A549 (cell line): Measurements from ENCODE around the gene MCM3. TPM values are rescaled to one million over a fixed set of nuclear protein-coding genes. Genes with fewer than 3 reads are reported as not detected.

Source experiments
- ATAC-seq, 2 experiments: fragments of 200-7000 bp in 1 of 2; fragments of >200 bp in 1 of 2; cut with Nextera tagmentation in 1 of 2; cut with Tn5 transposase in 1 of 2; 3 replicates each; pipeline versions ENCODE4 v1.8.0 to v1.9.1; 2018 to 2020; ENCODE audit warnings: mild to moderate bottlenecking in 1 of 2, moderate library complexity in 1 of 2
- CTCF ChIA-PET: fragments of 300-600 bp; sonication (Branson Sonifier 250); formaldehyde crosslinking; extraction: SDS; loops from one replicate; lab custom pipeline; 2021; ENCODE audit warnings: antibody characterized with exemption, inconsistent platforms; lab: Yijun Ruan, JAX
- POLR2A ChIA-PET: fragments of 350-600 bp; formaldehyde crosslinking; extraction: SDS; loops from one replicate; lab custom pipeline; 2021; ENCODE audit warnings: antibody characterized with exemption, inconsistent platforms; lab: Yijun Ruan, JAX
- DNase-seq, 2 experiments: peaks; one replicate each; pipeline versions ENCODE4 v3.0.0 to v3.0.0-alpha.2; 2011 to 2016; ENCODE audit warnings: low read depth in 1 of 2, low spot score in 1 of 2
- FAIRE-seq: peaks from 2 replicates; lab custom pipeline; 2011; peaks lifted over from hg19 to GRCh38; lab: Jason Lieb, UNC
- H3K27ac ChIP-seq, 2 experiments: fragments of >200 bp; sonication (Bioruptor Twin); formaldehyde crosslinking; 3 replicates each; pipeline ENCODE4 v1.5.1; 2016 to 2017
- H3K4me1 ChIP-seq: fragments of >200 bp; sonication (Bioruptor Twin); formaldehyde crosslinking; 3 replicates; pipeline ENCODE4 v1.6.1; 2016
- H3K4me2 ChIP-seq: fragments of >200 bp; sonication (Bioruptor Twin); formaldehyde crosslinking; 3 replicates; pipeline ENCODE4 v1.6.1; 2016
- H3K4me3 ChIP-seq: fragments of >200 bp; sonication (Bioruptor Twin); formaldehyde crosslinking; 3 replicates; pipeline ENCODE4 v1.5.1; 2016
- H3K9me3 ChIP-seq: fragments of >200 bp; sonication (Bioruptor Twin); formaldehyde crosslinking; 3 replicates; pipeline ENCODE4 v1.6.1; 2016
- BHLHE40 ChIP-seq: IDR thresholded peaks from 2 replicates; pipeline ENCODE4 v1.6.1; 2012; ENCODE audit warnings: low read depth, low read length, inconsistent platforms
- EHF ChIP-seq: fragments of 250-450 bp; sonication (Bioruptor Pico); IDR thresholded peaks from 2 replicates; pipeline ENCODE4 v1.5.0; 2020; ENCODE audit warnings: mild to moderate bottlenecking
- MAFK ChIP-seq: fragments of 450-650 bp; IDR thresholded peaks from 2 replicates; pipeline ENCODE4 v1.6.1; 2014; ENCODE audit not compliant: partially characterized antibody
- RAD21 ChIP-seq, 2 experiments: fragments of >200 bp in 1 of 2; sonication (Bioruptor Twin) in 1 of 2; formaldehyde crosslinking in 1 of 2; IDR thresholded peaks in 1 of 2; conservative IDR thresholded peaks in 1 of 2; 2 replicates in 1 of 2; 3 replicates in 1 of 2; pipeline ENCODE4 v1.6.1; 2012 to 2018; ENCODE audit warnings: inconsistent platforms in 1 of 2
- TFCP2L1 ChIP-seq: fragments of 250-450 bp; sonication (Bioruptor Pico); IDR thresholded peaks from 2 replicates; pipeline ENCODE4 v1.5.0; 2021; ENCODE audit warnings: mild to moderate bottlenecking
- TP53 ChIP-seq: fragments of 250-450 bp; sonication (Bioruptor Pico); IDR thresholded peaks from 2 replicates; pipeline ENCODE4 v1.5.0; 2021; ENCODE audit warnings: mild to moderate bottlenecking, moderate library complexity
- polyA plus RNA-seq, 4 experiments: library from polyadenylated mRNA; depleted of rRNA in 3 of 4; stranded (reverse); fragments of >200 nt; fragmentation: RNase III in 1 of 4; extraction: RNeasy Plus Mini Kit Qiagen cat#74134 plus additional on column Dnase treatment in 1 of 4; gene quantifications; 2 replicates in 3 of 4; 3 replicates in 1 of 4; pipeline ENCODE4 v1.2.3, GENCODE V29; 2011 to 2017
- TF ChIP-seq, protein P1 (sequence below): fragments of >200 bp; sonication (Bioruptor Twin); formaldehyde crosslinking; IDR thresholded peaks from 3 replicates; pipeline ENCODE4 v1.5.1; 2016
- TF ChIP-seq, protein P2 (sequence below): fragments of 150-350 bp; IDR thresholded peaks from 2 replicates; pipeline ENCODE4 v1.6.1; 2014; ENCODE audit warnings: low read depth, mild to moderate bottlenecking, low read length

Gene MCM3
- polyA plus RNA-seq, 2 of the 4 experiments (the other 2 are of a cell fraction) = 101 to 111 TPM

DNA sequence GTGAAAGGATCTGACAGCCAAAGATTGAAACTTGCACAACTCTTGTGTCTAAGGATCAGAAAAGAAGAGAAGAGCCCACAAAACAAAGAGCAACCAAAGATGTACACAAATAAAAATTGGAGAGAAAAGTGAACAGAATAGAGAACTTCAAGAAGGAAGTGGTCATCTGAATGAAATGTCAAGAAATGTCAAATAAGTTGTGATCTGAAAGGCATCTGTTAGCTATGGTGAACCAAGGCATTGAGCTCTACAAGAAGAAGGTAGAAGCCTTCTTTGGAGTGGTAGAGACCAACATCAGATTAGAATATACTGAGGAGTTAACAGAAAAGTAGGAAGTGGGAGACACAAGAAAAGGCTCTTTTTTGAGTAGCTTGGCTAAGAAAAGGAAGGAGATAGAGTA is 68.8 kb downstream of the MCM3 start:
- TF ChIP-seq BHLHE40 (no peak), MAFK (no peak), TP53 (CRISPR knock-in tag) (no peak), EHF (CRISPR knock-in tag) (no peak), RAD21 (conservative IDR thresholded peaks at IDR 0.05 in 1 of 2, IDR thresholded peaks at IDR 0.05 in 1 of 2) (no peak), TFCP2L1 (no peak)
- TF ChIP-seq, protein P1, sequence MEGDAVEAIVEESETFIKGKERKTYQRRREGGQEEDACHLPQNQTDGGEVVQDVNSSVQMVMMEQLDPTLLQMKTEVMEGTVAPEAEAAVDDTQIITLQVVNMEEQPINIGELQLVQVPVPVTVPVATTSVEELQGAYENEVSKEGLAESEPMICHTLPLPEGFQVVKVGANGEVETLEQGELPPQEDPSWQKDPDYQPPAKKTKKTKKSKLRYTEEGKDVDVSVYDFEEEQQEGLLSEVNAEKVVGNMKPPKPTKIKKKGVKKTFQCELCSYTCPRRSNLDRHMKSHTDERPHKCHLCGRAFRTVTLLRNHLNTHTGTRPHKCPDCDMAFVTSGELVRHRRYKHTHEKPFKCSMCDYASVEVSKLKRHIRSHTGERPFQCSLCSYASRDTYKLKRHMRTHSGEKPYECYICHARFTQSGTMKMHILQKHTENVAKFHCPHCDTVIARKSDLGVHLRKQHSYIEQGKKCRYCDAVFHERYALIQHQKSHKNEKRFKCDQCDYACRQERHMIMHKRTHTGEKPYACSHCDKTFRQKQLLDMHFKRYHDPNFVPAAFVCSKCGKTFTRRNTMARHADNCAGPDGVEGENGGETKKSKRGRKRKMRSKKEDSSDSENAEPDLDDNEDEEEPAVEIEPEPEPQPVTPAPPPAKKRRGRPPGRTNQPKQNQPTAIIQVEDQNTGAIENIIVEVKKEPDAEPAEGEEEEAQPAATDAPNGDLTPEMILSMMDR = no peak
- TF ChIP-seq, protein P2, sequence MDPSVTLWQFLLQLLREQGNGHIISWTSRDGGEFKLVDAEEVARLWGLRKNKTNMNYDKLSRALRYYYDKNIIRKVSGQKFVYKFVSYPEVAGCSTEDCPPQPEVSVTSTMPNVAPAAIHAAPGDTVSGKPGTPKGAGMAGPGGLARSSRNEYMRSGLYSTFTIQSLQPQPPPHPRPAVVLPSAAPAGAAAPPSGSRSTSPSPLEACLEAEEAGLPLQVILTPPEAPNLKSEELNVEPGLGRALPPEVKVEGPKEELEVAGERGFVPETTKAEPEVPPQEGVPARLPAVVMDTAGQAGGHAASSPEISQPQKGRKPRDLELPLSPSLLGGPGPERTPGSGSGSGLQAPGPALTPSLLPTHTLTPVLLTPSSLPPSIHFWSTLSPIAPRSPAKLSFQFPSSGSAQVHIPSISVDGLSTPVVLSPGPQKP = no peak
- TF ChIP-seq, all 56 proteins: peak for 0
- POLR2A ChIA-PET = no interaction called here
- ATAC-seq (no peak), FAIRE-seq (no peak), DNase-seq (no peak)
- H3K4me3 ChIP-seq = no peak overlapping the region
- H3K27ac ChIP-seq = no peak overlapping the region
- no peaks in the 10 kb centered on the region for H3K9me3 ChIP-seq
- H3K4me1 ChIP-seq = no peaks in the 10 kb centered on the region
- CTCF ChIA-PET = no interaction called here
- H3K4me2 ChIP-seq = no peak overlapping the region

Other genes with a start within 250 kb of the MCM3 start
- not detected in 2 replicates for gene PKHD1, start 197.1 kb downstream of the MCM3 start, polyA plus RNA-seq (2011; rRNA removed)
- not detected in 3 replicates for gene PKHD1, start 197.1 kb downstream of the MCM3 start, polyA plus RNA-seq (2017; fragmentation: RNase III; extraction: RNeasy Plus Mini Kit Qiagen cat#74134 plus additional on column Dnase treatment)
- not detected in 2 replicates for gene IL17A, start 98.4 kb downstream of the MCM3 start, polyA plus RNA-seq (2011; rRNA removed)
- not detected in 3 replicates for gene IL17A, start 98.4 kb downstream of the MCM3 start, polyA plus RNA-seq (2017; fragmentation: RNase III; extraction: RNeasy Plus Mini Kit Qiagen cat#74134 plus additional on column Dnase treatment)
- not detected in 2 replicates for gene IL17F, start 40.2 kb downstream of the MCM3 start, polyA plus RNA-seq (2011; rRNA removed)
- not detected in 3 replicates for gene IL17F, start 40.2 kb downstream of the MCM3 start, polyA plus RNA-seq (2017; fragmentation: RNase III; extraction: RNeasy Plus Mini Kit Qiagen cat#74134 plus additional on column Dnase treatment)
- 1.2 and 1.3 TPM in 2 replicates for gene PAQR8, start 77.4 kb upstream of the MCM3 start, polyA plus RNA-seq (2011; rRNA removed)
- 0.50 to 0.84 TPM (median 0.80 TPM) in 3 replicates for gene PAQR8, start 77.4 kb upstream of the MCM3 start, polyA plus RNA-seq (2017; fragmentation: RNase III; extraction: RNeasy Plus Mini Kit Qiagen cat#74134 plus additional on column Dnase treatment)
- gene EFHC1, start 135.6 kb upstream of the MCM3 start, polyA plus RNA-seq (2011; rRNA removed) = 43.5 and 46.7 TPM in 2 replicates
- 14.0 to 16.5 TPM (median 15.2 TPM) in 3 replicates for gene EFHC1, start 135.6 kb upstream of the MCM3 start, polyA plus RNA-seq (2017; fragmentation: RNase III; extraction: RNeasy Plus Mini Kit Qiagen cat#74134 plus additional on column Dnase treatment)